Fibroblast of skin of right biceps (primary cell): ENCODE results near the gene GCM1.
A peak's percentile ranks its signal among the peaks of the same experiment; 100 is the strongest.
"Not testable (repeated sequence)": the region's sequence is repeated elsewhere in the genome, so short reads cannot be mapped to it uniquely, and the experiment has no call there.

Experiments
- DNase-seq: peaks from one replicate; pipeline ENCODE4 v3.0.0-alpha.2; 2013

GCM1 gene

GRCh38 chr6:53148684-53149083 is at the start of gene GCM1:
GCM1 (minus strand) TSS chr6:53148841; CDS start chr6:53145632, 3,209 bp downstream.
- DNase-seq, result no peak

GRCh38 chr6:53197553-53197952 is 48.9 kb upstream of the GCM1 start:
- DNase-seq, result no peak

- DNase-seq, result no peak
Observed at GRCh38 chr6:53195048-53195447, 46.4 kb upstream of the GCM1 start.

GRCh38 chr6:53192682-53193188 is 44.1 kb upstream of the GCM1 start:
- DNase-seq, result no peak

GRCh38 chr6:53189554-53189953 is 40.9 kb upstream of the GCM1 start:
- peak; percentile 71 for DNase-seq

GRCh38 chr6:53188833-53189232 is 40.2 kb upstream of the GCM1 start:
- DNase-seq, result no peak

GRCh38 chr6:53180678-53181077 is 32.0 kb upstream of the GCM1 start:
- no peak for DNase-seq

- no peak for DNase-seq
Observed at GRCh38 chr6:53179961-53180651, 31.5 kb upstream of the GCM1 start.

GRCh38 chr6:53178837-53179432 is 30.3 kb upstream of the GCM1 start:
- no peak for DNase-seq

GRCh38 chr6:53175027-53175426 is 26.4 kb upstream of the GCM1 start:
- DNase-seq, result no peak

GRCh38 chr6:53172468-53172803 is 23.8 kb upstream of the GCM1 start:
- no peak for DNase-seq

- DNase-seq, result peak; percentile 71
Observed at GRCh38 chr6:53171605-53172467, 23.2 kb upstream of the GCM1 start.

GRCh38 chr6:53168516-53169267 is 20.1 kb upstream of the GCM1 start:
- DNase-seq, result peak; percentile 85

GRCh38 chr6:53165293-53165692 is 16.7 kb upstream of the GCM1 start:
- DNase-seq, result peak; percentile 68

GRCh38 chr6:53162606-53163005 is 14.0 kb upstream of the GCM1 start:
- no peak for DNase-seq

GRCh38 chr6:53161481-53162009 is 12.9 kb upstream of the GCM1 start:
- no peak for DNase-seq

GRCh38 chr6:53159558-53159957 is 10.9 kb upstream of the GCM1 start:
- no peak for DNase-seq

GRCh38 chr6:53158076-53158475 is 9.4 kb upstream of the GCM1 start:
- DNase-seq, result not testable (repeated sequence)

GRCh38 chr6:53155279-53155678 is 6.6 kb upstream of the GCM1 start:
- DNase-seq, result not testable (repeated sequence)

- peak; percentile 12 for DNase-seq
Observed at GRCh38 chr6:53154794-53155193, 6.2 kb upstream of the GCM1 start.

GRCh38 chr6:53154071-53154470 is 5.4 kb upstream of the GCM1 start:
- no peak for DNase-seq

- DNase-seq, result no peak
Observed at GRCh38 chr6:53152576-53152975, 3.9 kb upstream of the GCM1 start.

- no peak for DNase-seq
Observed at GRCh38 chr6:53151676-53152075, 3.0 kb upstream of the GCM1 start.
